ENCODE results near the gene CDKN2AIP. TPM values are rescaled to one million over a fixed set of nuclear protein-coding genes. Genes with fewer than 3 reads are reported as not detected.

Gene CDKN2AIP
- total RNA-seq (10 to 100 TPM; 12.6 to 19.6 TPM), polyA plus RNA-seq (10 to 100 TPM in 1 of 2 donors, 1 to 10 TPM in 1; 9.1 to 10.1 TPM)
- long read RNA-seq, donor 1, transcript CDKN2AIP-203 (3 exons, 2,721 nt), result minor isoform, 6 of 14 reads
- long read RNA-seq, donor 1, transcript CDKN2AIP-201 (3 exons, 2,646 nt), result major isoform, 7 of 14 reads
- long read RNA-seq, donor 1, partial matches to known transcripts, result 0 of 14 reads
- long read RNA-seq, donor 1, other reads (novel, unspliced or antisense), result 0 of 14 reads
- long read RNA-seq, donor 2, partial matches to known transcripts, result 0 of 4 reads
- long read RNA-seq, donor 2, other reads (novel, unspliced or antisense), result 0 of 4 reads
- long read RNA-seq, donor 3, partial matches to known transcripts, result 0 of 4 reads
- long read RNA-seq, donor 3, other reads (novel, unspliced or antisense), result 0 of 4 reads
- long read RNA-seq, donor 4, partial matches to known transcripts, result 0 of 2 reads
- long read RNA-seq, donor 4, other reads (novel, unspliced or antisense), result 0 of 2 reads
- long read RNA-seq, donor 5, transcript CDKN2AIP-201 (3 exons, 2,646 nt), result major isoform, 6 of 11 reads
- long read RNA-seq, donor 5, partial matches to known transcripts, result 0 of 11 reads
- long read RNA-seq, donor 5, other reads (novel, unspliced or antisense), result 0 of 11 reads

GRCh38 chr4:183444214-183445096, at the start of gene CDKN2AIP:
CDKN2AIP (plus strand) TSS chr4:183444636; CDS start chr4:183444798, 162 bp downstream.
- peaks cover 3 to 19% (median 6%) of the 10 kb centered on the region in 5 donors for H3K4me1 ChIP-seq (ENCODE audit: control insufficient read depth in 5 of 5, insufficient read depth in 5 of 5, low read length in 5 of 5)
- ATAC-seq (ENCODE audit: insufficient read depth, low FRiP score) (peak; percentile 94), DNase-seq (peak; percentile 96 to 98 (median 97))
- 0% methylated on average over 74 to 109 of the region's 109 CpGs for WGBS, 2 donors
- peak within 1 kb of the TSS; percentile 86 to 95 for H3K9ac ChIP-seq (ENCODE audit: insufficient read depth in 1 of 2, low read length in 2 of 2)
- TF ChIP-seq CTCF (IDR thresholded peaks at IDR 0.05; ENCODE audit: control extremely low read depth, extremely low read depth), result no peak
- peak within 1 kb of the TSS; percentile 94 for H3K4me3 ChIP-seq
- no peaks in the 10 kb centered on the region for H3K27me3 ChIP-seq (ENCODE audit: control insufficient read depth in 3 of 3, insufficient read depth in 3 of 3, low read length in 2 of 3)
- H3K36me3 ChIP-seq (ENCODE audit: control insufficient read depth in 4 of 4, insufficient read depth in 4 of 4, low read length in 4 of 4), result peaks cover 10 to 25% (median 14%) of the 10 kb centered on the region in 4 donors
- peak within 1 kb of the TSS; percentile 99 for H3K27ac ChIP-seq (ENCODE audit: low read depth in 1 of 2, low read length in 1 of 2)
- H3K9me3 ChIP-seq (ENCODE audit: control insufficient read depth in 4 of 4, insufficient read depth in 3 of 4, low read length in 3 of 4), result no peaks in the 10 kb centered on the region

- DNase-seq, result no peak
- H3K4me1 ChIP-seq (ENCODE audit: control insufficient read depth in 5 of 5, insufficient read depth in 5 of 5, low read length in 5 of 5), result peaks cover 0 to 6% (median 0%) of the 10 kb centered on the region in 5 donors
- H3K9ac ChIP-seq (ENCODE audit: insufficient read depth in 1 of 2, low read length in 2 of 2), result no peak overlapping the region
- H3K4me3 ChIP-seq, result no peak overlapping the region
- no peak for ATAC-seq (ENCODE audit: insufficient read depth, low FRiP score)
- no peaks in the 10 kb centered on the region for H3K36me3 ChIP-seq (ENCODE audit: control insufficient read depth in 4 of 4, insufficient read depth in 4 of 4, low read length in 4 of 4)
- H3K27ac ChIP-seq (ENCODE audit: low read depth in 1 of 2, low read length in 1 of 2), result no peak overlapping the region
- 28 to 66% methylated on average over 5 of the region's 5 CpGs for WGBS, 2 donors
- TF ChIP-seq CTCF (IDR thresholded peaks at IDR 0.05; ENCODE audit: control extremely low read depth, extremely low read depth), result no peak
- H3K27me3 ChIP-seq (ENCODE audit: control insufficient read depth in 3 of 3, insufficient read depth in 3 of 3, low read length in 2 of 3), result no peaks in the 10 kb centered on the region
- H3K9me3 ChIP-seq (ENCODE audit: control insufficient read depth in 4 of 4, insufficient read depth in 3 of 4, low read length in 3 of 4), result no peaks in the 10 kb centered on the region
Observed at GRCh38 chr4:183395395-183395794, 49.0 kb upstream of the CDKN2AIP start.

GRCh38 chr4:183396227-183396637, 48.2 kb upstream of the CDKN2AIP start:
- Histone ChIP-seq H3K27ac (ENCODE audit: low read depth in 1 of 2, low read length in 1 of 2) (no peak overlapping the region), H3K9ac (ENCODE audit: insufficient read depth in 1 of 2, low read length in 2 of 2) (no peak overlapping the region), H3K36me3 (ENCODE audit: control insufficient read depth in 4 of 4, insufficient read depth in 4 of 4, low read length in 4 of 4) (no peaks in the 10 kb centered on the region), H3K27me3 (ENCODE audit: control insufficient read depth in 3 of 3, insufficient read depth in 3 of 3, low read length in 2 of 3) (no peaks in the 10 kb centered on the region), H3K4me3 (no peak overlapping the region), H3K4me1 (ENCODE audit: control insufficient read depth in 5 of 5, insufficient read depth in 5 of 5, low read length in 5 of 5) (peaks cover 0 to 6% (median 0%) of the 10 kb centered on the region in 5 donors), H3K9me3 (ENCODE audit: control insufficient read depth in 4 of 4, insufficient read depth in 3 of 4, low read length in 3 of 4) (no peaks in the 10 kb centered on the region)
- DNase-seq, result no peak
- no peak for ATAC-seq (ENCODE audit: insufficient read depth, low FRiP score)
- TF ChIP-seq CTCF (IDR thresholded peaks at IDR 0.05; ENCODE audit: control extremely low read depth, extremely low read depth), result no peak

Measured in lung (tissue), 16 donors.